SK-N-MC (cell line): ENCODE measurements around the gene LYRM4.

Experiments
- EZH2 ChIP-seq: fragments of 200-600 bp; sonication (generic); IDR thresholded peaks from one replicate; pipeline ENCODE4 v1.6.1; 2017; ENCODE audit warnings: antibody characterized with exemption
- FOXP2 ChIP-seq: optimal IDR thresholded peaks from 2 replicates; pipeline ENCODE3; 2011; ENCODE audit warnings: mild to moderate bottlenecking, moderate library complexity; ENCODE audit not compliant: insufficient read depth; ENCODE audit errors: extremely low read length, control extremely low read depth
- POLR2AphosphoS5 ChIP-seq: IDR thresholded peaks from 2 replicates; pipeline ENCODE4 v1.6.1; 2012; ENCODE audit warnings: mild to moderate bottlenecking, low read depth, low read length, borderline replicate concordance

DNA sequence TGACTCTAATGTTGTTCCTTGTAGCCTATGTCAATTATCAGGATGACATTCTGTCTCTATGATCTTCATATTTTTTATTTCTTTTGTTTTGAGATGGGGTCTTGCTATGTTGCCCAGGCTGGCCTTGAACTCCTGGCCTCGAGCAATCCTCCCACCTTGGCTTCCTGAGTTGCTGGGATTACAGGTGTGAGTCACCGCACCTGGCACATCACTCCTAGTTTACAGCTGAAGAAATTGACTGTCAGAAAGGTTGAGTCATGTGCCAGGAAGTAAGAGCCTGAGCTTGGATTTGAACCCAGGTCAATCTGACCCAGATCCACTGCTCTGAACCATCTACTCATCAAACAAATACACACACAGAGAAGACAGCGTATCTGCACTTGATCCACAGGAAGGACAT, 161.2 kb downstream of the LYRM4 start:
- no peak for TF ChIP-seq POLR2AphosphoS5
- no peak for TF ChIP-seq EZH2
- no peak for TF ChIP-seq FOXP2
